NK-92 (cell line): ENCODE measurements around the gene SEMA5B.

Experiments used
- DNase-seq: peaks from one replicate; lab custom pipeline; 2025; ENCODE audit not compliant: unreplicated experiment; lab: John Stamatoyannopoulos, UW

The SEMA5B gene

DNA sequence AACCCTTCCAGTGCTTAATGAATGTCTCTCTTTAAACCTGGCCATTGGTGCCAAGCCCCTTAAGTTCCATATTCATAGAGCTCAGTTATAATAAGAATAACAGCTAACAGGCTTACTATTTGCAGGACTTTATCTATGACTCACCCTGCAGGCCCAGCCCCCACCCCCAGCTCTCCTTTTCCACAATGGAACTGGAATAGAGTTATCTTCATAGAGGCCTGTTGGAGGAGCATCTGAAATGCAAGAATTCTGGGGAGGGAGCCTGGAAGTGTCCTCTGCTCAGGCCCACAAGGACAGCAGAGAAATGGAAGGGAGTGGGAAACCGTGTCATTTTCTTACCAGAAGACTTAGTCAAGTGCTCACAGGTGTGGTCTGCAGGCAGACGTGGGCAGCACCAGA is 52.8 kb downstream of the SEMA5B start:
- DNase-seq, result no peak

DNA sequence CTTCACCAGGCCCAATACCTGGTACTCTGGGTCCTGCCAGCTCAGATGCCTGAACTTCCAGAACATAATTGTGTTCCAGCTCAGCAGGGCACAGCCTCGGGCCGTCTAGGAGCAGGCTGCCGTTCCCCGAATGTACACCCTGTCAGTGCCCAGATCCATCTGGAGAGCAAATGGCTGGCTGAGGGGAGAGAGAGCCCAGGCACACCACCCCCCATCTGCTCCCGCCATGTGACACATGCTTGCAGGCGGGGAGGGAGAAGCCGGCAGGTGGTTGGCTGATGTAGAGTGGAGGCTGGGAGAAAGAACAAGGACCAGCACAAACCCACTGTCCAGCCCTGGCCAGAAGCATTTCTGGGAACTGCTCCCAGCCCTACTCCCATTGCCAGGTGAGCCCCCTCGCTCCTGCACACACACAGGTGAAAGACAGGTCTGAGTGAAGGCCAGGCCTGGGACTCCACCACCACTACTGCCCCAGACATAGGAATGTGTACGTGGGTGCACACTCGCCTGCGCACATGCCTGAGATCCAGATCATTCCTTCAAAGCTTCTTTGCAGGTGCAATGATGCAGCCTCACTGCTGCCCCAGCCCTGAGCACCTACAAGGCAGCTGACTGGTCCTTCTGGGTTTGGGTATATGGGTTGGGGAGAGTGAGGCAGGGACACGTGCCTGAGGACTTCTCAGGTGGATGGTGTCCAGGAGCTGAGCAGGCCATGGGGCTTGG is 53.5 kb downstream of the SEMA5B start:
- DNase-seq, result no peak

DNA sequence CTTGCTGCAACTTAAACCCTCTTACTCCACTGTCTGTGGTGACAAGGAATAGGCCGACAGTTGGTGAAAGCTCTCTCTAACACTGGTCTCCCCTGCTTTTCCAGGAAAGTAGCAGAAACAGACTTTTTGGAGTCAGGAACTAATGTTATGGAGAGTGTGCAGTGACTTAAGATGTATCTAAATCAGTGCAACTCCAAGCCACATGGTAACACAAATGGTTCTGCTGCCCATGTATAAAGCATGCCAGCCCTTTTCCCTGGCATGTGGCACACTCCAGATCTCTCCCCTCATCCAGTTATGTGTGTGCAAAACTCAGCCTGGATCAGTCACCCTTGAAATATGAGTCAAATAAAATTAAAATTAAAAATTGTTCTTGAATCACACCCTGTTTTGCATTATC is 55.4 kb downstream of the SEMA5B start:
- DNase-seq, result no peak

DNA sequence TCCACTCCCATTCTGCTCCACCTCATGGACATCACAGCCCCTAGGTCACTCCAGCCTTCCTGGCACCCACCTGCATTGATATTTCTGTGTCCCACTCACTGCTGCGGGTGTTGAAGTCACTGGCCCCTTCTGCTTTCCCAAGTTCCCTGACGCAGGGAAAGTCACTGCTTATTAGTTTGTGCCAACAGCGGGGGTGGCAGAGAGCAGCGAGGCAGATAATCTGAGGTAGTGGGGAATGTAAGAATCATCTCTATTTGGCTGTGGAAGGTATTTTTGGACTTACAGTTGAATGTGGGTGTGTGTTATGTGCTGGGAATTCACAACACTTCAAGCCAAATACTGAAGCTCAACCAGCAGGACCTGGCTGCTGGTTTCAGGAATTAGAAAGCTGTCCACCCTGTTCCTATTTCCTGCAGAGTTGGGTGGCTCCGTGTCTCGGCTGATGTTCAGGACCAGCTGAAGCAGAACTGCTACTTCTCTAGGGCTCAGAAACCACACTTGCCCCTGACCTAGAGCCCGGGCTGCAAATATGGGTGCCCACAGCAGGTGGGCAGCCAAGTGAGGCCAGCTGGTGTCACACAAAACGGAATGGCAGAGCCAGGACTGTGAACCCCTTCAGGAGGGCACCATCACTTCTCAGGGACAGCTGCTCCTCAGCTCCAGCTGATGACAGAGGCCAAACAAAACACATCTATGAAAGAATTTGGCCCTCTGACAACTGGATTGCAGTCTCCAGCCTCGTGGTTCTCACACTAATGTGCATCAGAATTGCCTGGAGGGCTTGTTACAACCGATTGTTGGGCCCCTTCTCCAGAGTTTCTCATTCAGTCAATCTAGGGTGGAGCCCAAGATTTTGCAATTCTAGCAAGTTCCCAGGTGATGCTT is 57.7 kb downstream of the SEMA5B start:
- DNase-seq, result no peak

DNA sequence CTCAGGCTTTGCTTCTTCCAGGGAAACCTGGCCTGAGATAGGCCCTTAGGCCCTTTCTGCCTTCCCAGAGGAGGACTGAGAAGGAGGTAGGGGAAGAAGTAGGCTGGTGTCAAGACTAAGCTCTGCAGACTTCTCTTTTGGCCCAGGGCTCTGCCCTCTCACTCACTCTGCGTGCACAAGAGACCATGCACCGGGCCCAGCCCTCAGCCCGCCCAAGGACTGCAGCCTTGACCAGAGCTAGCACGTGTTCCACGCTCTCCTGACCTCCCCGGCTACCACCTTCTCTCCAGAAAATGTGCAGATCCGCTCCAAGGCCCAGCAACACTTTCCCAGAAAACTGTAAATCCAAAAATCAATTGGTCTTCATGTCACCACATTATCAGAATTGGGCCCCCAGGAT is 59.8 kb downstream of the SEMA5B start:
- no peak for DNase-seq

DNA sequence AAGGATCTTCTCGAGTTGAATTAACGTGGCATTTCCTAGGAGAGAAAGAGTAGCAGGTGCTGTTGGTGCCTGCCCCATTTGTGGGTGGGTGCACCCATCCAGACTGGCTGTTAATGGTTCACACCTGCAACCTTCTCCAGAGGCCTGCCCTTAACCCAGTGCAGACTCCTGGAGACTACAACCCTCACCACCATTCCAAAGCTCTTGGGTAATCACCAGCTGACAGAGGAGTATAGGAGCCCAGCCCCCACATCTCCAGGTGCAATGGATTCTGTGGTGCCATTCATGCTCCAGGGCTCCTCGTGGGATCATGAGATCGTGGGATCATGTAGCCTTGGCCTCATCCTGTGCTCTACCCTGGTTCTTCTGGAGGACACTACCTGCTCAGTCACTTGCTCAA is 60.2 kb downstream of the SEMA5B start:
- DNase-seq, result no peak

DNA sequence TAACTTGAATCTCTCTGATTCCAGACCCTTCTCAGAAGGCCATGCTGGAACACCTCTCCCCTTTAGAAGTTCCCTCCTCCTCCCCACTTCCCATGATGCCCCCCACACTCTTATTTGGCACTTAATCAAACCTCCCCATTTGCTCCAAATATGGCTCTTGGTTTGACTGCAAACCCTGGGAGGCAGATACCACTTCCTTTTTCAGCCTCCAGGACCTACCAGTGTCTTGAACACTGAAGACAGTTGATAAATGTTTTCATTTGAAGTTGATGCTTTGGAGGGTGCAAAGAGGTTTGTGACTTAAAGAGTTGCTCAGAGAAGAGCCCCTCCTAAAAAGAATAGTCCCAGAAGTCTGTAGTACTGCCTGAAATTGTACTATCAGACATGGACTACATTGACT is 61.5 kb downstream of the SEMA5B start:
- no peak for DNase-seq

DNA sequence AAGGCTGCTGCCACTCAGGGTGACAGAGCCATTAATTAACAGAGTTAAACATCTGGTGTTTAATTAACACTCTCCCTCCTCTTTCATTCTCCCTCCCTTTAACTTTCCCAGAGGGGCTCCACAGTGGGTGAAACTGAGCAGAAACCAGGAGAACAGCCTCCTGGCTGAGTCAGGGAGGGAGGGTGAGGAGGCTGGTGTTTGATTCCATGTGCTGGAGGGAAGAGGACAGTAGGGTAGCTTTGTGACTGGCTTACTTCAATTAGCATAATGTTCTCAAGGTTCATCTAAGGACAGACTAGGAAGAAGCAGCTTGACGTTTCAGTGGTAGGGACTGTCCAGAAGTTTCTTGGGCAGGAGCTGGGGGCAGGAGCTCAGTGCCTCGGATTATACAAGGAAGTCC is 62.8 kb downstream of the SEMA5B start:
- DNase-seq, result no peak

DNA sequence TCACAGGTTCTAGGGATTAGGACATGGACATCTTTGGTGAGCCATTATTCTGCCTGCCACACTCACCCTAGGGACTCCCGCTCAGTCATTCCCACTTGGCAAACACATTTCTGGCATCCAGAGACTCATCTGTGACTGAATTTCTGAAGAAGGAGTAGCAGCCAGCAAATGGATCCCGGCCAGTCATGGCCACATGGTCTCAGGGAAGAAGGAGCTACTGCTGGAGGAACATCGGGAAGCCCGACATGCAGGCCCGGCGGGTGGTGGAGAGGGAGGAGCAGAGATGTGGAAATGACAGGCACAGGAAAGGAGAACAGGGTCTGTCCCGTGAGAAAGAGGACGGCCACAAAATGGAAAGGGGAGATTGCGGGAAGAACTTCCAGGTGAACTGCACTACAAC is 65.4 kb downstream of the SEMA5B start:
- DNase-seq, result no peak

DNA sequence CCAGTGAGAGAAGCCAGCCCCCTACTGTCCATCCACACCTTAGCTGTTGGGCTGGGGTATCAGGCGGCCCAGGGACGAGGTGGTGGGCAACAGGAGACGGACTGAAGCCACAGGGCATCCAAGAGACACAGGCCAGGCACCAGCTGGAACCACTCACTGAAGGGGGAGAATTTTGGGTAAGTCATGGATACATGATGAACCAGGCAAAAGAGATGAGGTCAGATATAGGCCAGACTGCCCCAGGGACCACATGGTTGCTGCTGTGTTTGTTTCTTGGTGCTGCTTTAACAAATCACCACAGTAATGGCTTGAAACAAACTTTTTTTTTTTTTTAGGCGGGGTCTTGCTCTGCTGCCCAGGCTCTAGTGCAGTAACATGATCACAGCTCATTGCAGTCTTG is 66.4 kb downstream of the SEMA5B start:
- DNase-seq, result no peak

DNA sequence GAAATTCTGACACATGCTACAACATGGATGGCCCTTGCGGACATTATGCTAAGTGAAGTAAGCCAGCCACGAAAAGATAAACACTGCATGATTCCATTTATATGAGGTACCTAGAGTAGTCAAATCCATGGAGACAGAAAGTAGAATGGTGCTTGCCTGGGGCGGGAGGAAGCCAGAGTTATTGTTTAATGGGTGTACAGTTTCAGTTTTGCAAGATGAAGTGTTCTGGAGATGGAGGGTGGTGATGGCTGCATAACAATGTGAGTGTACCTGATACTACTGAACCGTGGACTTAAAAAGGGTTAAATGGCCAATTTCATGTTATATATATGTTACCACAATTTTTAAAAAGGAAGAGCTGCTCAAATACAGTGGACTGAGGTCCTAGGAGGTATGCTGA is 66.9 kb downstream of the SEMA5B start:
- DNase-seq, result no peak

DNA sequence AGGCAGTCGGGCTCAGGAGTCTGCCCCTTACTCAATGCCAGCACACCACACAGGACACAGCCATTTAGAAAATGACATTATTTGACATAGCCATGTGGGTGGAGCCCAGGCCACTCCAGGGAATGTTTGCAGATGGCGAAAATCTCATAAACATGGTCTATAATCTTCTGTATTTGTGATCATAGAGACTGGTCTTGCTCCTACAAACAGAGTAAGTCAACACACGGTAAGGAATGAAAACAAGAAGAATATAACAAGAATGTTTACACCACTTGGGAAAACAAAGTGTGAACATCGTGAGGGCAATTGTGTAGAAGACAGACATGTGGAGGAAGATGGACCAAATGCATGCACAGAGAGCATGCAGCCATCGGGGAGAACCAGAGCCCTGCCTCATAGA is 68.2 kb downstream of the SEMA5B start:
- DNase-seq, result no peak

DNA sequence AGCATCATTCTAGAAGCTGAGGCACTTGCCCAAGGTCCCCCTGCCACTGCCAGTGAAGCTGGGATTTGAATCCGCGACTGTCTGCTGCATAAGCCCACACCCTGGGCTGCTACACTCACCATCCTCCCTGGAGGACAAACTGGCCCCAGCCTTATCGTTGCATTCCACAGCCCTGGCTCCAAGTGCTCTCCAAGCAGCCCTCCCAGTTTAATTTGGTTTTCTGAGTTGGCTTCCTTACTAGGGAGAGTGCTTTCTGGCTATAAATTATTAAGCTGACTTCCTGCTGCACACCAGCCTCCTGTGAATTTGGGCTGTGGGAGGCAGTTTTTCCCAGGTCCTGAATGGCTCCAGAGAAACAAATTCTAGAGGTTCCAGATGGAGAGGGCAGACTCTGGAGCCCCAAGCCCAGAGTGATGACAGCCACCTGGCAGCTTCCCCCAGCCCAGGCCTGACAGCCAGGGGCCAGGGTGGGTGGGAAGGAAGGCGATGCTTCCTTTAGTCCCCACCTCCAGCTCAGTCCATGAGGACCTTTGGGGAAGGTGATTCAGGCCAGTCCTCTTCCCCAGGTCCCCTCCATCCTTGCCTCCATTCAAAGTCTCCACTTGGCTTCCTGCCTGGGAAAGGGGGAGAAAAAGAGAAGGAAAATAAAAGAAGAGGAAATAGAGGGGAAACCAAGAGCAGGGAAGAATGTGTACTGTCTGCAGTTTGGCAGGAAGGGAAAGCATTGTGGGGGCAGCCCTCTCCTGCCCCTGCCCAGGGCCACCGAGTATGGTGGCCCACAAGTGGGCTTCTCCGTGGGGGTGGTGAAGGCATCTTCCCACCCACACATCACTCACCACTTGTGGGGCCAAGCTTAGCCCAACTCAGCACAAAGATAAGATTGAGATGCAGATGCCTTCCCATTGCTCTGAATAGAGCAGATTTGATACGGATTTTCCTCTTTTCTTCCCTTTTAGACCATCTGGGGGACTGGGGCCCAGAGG is 69.6 kb downstream of the SEMA5B start:
- no peak for DNase-seq

DNA sequence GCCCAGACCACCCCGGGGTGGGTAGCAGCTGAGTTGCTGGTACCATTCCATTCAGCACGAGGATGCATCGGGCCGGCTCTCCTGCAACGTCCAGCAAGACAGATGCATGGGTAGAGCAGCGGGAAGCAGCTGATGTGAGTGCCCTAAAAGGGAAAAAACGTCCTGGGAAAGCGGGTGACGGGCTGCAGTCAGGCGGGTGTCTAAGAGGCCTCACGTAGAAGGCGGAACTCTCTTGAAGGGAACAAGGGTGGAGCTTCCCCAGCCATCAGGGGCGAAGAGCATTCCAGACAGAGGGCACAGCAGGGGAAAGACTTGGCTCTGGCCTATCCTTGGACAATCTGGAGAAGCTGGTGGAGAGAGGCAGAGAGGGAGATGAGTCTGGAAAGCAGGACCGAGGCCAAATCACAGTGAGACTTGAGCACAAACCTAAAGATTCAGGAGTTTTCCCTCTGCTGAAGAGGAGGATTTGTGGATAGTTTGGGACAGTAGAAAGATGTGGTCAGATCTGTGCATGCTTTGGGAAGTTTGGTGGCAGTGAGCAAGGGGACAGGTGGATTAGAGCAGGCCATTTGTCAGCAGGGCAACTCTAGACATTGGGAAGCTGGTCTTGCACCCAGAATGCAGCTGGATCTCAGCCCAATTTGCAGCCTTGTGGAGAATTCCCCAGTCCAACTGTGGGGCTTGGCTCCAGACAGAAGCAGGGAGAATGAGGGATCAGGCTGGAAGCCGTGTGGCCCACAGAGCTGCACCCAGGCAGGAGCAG is 70.7 kb downstream of the SEMA5B start:
- DNase-seq, result no peak

DNA sequence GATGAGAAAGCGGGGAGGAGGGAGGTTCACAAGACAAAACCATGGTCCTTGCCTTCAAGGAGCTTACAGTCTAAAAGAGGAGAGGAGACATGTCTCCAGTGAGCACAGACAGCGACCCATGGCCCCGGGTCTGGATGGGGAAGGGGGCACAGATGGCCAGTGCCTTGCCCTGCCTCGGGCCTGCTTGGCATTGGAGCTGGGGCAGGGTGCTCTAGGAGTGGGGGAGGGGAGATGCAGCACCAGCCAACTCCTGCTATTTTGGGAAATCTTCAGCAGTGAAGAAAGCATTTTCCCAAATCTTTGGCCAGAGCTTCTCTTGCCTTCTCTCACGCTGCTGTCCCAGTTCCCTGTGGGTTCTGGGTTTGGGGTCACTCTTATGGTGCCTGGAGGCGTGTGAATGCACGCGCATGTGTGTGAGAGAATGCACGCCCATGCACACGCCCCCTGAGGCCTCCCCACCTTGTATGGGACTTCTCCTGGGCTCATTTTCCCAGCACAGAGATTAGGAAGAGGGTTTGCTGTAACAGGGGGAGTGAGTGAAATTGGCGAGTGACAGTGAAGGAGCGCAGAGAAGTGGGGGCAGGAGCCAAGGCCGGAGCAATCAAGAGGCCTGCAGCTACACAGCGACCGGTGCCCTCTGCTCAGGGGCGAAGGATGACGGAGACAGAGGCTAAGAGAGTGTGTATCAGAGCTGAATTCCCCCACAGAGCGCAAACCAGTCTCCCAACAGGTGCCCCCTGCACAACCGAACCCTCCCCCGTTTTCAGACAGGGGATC is 71.5 kb downstream of the SEMA5B start:
- no peak for DNase-seq

DNA sequence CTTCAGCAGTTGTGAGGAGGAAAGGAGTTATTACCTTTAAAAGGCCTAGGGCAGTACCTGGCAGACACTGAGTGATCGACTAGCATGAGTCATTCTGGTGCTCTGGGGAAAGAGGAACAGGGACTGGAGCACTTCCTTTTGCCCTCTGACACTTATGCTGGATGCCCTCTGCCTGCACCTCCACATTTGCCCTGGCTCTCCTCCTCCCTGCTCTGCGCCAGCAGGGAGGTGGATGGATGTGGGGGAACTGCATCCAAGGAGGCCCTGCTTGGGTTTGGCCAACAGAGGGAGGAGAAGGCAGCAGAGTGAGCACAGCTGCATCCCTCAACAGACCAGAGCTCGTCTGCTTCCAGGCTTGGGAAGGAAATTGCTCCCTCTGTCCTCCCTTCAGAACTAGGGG is 75.0 kb downstream of the SEMA5B start:
- DNase-seq, result no peak

DNA sequence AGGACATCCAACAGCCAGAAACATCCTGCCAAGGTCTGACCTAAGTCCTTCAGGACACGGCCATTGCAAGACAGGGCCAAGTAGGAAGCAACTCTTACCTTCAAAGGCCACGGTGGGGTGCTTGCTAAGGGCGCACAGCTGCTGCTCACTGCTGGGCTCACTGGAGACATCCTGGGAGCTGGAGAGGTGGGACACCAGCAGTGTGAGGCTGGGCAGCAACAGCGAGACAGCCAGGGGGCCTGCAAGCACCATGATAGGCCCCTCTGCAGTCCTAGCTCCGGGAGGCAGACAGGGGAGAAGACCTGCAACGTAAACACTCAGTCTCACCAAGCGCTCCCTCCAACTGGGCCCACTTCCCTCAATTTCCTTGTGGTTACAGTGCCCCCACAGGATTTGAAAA is 79.2 kb downstream of the SEMA5B start:
- DNase-seq, result no peak

DNA sequence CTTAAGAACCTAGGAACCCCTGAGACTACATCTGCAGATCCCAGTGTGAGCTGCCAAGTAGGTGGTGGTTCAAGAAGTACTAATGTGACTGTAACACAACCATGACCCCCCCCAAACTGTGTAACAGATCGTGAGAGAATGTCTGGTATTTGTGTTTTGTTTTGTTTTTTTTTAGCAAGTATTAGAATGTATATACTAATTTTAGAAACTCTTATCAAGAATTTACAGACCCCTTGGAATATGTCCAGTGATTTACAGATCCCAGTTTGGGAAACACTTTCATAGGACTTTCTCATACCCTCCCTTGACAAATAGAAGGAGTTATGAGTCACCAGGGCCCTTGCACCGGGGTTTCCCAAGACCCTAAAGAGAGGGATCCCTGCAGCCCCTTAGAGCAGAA is 79.8 kb downstream of the SEMA5B start:
- DNase-seq, result no peak

DNA sequence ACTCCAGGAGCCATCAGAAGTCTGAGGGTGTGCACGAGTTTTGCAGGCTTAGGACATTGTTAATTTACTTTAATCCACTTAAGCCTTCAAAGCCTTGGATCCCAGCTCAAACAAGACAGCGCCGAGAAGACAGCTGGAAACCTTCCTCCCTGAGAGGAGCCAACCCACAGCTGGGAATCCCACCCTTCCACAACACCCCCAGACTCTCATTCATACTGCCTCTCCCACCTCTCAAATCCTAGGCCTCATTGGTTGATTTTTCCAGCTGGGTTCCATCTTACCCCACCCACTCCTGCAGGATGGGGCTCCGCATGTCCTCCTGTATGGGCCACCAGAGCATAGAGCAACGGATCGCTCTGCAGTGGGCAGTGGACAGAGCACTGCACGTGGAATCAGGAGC is 80.4 kb downstream of the SEMA5B start:
- no peak for DNase-seq

DNA sequence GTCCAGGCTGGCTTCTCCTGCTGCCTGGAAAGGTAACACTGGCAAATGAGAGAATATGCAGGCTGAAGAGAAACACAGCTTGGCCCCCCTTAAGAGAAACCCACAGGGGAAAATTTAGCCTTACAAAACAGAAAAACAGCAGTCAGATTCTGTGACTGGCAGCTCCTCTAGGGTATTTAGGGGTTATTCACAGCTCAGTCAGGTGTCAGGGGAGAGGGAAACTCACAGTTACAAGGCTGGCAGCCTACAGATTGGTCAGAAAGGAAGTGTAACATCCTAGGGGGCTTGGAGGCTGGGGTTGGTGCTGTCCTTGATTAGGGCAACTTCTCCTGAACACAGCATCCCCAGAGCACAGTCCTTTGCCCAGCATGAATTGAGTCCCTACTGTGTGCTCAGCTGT is 81.4 kb downstream of the SEMA5B start:
- no peak for DNase-seq
